GM18520 (cell line): ENCODE data around the gene ATP6V0E1.

Experiments used
- ATAC-seq: cut with Tn5 transposase; IDR thresholded peaks from one replicate; pipeline ENCODE4 v1.9.1; 2021; ENCODE audit not compliant: unreplicated experiment

Gene ATP6V0E1

DNA sequence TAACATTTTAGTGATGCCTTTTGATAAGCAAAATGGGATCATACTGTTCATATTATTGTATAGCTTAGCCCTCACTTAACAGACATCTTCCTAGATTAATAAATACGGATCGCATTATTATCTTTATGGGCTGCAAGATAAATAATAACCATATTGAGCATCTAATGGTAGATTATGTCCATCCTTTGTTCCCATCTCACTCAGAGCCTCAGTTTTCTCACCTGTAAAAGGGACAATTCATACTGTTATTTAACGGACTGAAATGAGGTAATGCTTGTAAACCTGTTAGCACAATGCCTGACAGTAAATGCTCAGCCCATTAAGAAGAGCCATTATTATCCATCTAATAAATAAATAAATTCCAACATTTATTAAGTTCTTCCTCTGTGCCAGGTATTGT is 27.3 kb upstream of the ATP6V0E1 start:
- ATAC-seq = no peak

- no peak for ATAC-seq
Measured at GRCh38 chr5:172956936-172957335, 26.6 kb upstream of the ATP6V0E1 start.

GRCh38 chr5:172957458-172957857 is 26.1 kb upstream of the ATP6V0E1 start:
- no peak for ATAC-seq

GRCh38 chr5:172958331-172959046 is 25.1 kb upstream of the ATP6V0E1 start:
- peak; percentile 26 for ATAC-seq

- ATAC-seq = no peak
Measured at GRCh38 chr5:172959824-172960799, 23.5 kb upstream of the ATP6V0E1 start.

GRCh38 chr5:172969921-172970320 is 13.7 kb upstream of the ATP6V0E1 start:
- ATAC-seq = no peak

DNA sequence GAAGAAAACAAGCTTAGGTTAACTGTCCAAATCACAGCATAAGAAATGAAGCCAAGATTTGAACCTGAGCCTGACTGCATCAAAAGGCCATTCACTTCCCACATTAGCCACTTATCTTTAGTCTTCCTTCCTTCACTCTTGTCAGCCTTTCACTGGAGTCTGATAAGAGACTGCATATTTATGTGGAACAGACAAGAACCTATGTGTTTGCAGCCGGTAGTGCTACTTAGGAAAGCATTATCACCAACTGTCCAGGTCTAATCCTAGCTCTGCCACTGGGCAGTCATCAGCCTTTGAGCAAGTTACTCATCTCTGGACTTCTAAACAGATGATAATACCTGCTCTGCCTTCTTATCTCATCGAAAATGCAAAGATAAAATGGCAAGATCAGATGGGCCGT is 12.1 kb upstream of the ATP6V0E1 start:
- no peak for ATAC-seq

GRCh38 chr5:172972552-172972951 is 11.0 kb upstream of the ATP6V0E1 start:
- ATAC-seq = no peak

DNA sequence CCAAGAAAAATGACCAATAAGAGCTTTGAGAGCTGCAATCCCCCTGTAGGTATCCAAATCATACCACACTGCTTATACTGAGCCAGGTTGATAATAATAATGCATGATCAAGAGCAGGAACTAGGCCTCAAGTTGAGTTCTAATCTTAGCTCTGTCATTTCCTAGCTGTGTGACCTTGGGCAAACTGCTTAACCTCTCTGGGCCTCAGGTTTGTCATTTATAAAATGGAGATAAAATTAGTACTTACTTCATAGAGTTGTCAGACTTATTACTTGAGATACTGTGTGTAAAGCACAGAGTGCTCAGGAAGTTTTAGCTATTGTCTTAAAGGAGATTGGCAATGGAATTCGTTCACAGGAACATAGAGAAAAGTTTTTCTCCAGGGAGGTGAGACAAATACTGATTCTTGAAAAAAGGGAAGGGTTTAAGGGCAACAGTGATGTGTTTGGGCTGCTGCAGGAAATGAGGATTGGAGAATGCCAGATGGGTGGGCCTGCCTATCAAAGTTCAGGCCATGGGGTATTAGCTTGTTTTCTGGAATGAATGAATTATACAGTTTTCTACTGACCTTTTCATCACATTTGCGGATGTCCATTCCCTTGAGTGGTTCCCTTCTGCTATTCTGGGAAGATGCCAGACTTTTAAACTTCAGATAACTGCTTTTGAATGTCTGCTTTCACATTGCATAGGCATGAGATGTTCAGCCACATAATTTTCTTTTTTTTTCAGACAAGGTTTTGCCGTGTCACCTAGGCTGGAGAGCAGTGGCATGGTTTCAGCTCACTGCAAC is 10.2 kb upstream of the ATP6V0E1 start:
- no peak for ATAC-seq

DNA sequence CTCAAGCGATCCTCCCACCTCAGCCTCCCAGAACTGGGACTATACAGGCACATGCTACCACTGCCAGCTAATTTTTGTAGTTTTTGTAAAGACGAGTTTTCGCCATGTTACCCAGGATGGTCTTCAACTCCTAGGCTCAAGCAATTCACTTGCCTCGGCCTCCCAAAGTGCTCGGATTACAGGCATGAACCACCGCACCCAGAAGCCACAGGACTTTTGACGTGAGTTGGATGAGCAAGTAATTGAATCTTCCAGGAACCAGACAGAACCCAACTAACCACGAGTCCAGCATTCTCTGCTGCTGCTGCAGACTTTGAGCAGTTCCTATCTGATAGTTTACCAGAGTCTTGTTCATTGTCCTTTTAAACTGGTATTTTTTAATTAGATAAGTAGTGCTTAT is 9.6 kb upstream of the ATP6V0E1 start:
- no peak for ATAC-seq

DNA sequence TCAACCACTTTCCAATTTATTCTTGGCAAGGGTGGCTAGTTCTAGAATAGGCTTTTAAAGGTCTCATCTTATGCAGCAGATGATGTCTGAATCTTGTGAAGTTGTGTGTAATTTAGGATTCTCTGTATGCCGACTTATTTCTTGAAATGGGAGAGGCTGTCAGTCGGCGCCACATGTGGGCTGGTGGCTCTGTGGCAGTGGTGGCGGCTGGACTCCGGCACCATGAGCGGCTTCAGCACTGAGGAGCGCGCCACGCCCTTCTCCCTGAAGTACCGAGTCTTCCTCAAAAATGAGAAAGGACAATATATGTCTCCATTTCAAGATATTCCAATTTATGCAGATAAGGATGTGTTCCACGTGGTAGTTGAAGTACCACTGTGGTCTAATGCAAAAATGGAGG is 8.3 kb upstream of the ATP6V0E1 start:
- ATAC-seq = no peak

DNA sequence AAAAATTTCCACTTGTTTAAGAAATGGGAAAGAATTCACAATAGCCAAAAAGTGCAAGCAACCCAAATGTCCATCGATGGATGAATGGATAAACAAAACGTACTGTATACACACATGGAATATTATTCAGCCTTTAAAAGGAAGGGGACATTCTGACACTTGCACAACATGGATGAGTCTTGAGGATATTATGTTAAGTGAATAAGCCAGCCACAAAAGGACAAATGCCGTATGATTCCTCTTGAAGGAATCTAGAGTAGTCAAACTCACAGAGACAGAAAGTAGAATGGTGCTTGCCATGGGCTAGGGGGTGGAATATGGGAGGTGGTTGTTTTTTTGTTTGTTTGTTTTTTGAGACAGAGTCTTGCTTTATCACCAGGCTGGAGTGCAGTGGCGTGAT is 3.8 kb upstream of the ATP6V0E1 start:
- no peak for ATAC-seq

- ATAC-seq = no peak
Measured at GRCh38 chr5:172981931-172982330, 1.6 kb upstream of the ATP6V0E1 start.

GRCh38 chr5:172984244-172984953 is 828 bp downstream of the ATP6V0E1 start:
- ATAC-seq = peak; percentile 38

- no peak for ATAC-seq
Measured at GRCh38 chr5:172985596-172985995, 2.0 kb downstream of the ATP6V0E1 start.

- no peak for ATAC-seq
Measured at GRCh38 chr5:172988276-172988675, 4.7 kb downstream of the ATP6V0E1 start.

DNA sequence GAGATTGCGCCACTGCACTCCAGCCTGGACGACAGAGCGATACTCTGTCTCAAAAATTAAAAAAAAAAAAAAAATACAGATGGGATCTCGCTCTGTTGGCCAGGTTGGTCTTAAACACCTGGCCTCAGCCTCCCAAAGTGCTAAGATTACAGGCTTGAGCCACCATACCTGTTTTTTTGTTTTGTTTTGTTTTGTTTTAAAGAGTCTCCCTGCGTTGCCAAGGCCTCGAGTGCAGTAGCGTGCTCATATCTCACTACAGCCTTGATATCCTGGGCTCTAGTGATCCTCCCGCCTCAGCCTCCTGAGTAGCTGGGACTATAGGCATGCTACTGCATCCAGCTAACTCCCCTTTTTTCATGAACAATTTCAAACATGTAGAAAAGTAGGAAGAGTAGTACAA is 7.2 kb downstream of the ATP6V0E1 start:
- ATAC-seq = no peak

- no peak for ATAC-seq
Measured at GRCh38 chr5:172994405-172994804, 10.8 kb downstream of the ATP6V0E1 start.

DNA sequence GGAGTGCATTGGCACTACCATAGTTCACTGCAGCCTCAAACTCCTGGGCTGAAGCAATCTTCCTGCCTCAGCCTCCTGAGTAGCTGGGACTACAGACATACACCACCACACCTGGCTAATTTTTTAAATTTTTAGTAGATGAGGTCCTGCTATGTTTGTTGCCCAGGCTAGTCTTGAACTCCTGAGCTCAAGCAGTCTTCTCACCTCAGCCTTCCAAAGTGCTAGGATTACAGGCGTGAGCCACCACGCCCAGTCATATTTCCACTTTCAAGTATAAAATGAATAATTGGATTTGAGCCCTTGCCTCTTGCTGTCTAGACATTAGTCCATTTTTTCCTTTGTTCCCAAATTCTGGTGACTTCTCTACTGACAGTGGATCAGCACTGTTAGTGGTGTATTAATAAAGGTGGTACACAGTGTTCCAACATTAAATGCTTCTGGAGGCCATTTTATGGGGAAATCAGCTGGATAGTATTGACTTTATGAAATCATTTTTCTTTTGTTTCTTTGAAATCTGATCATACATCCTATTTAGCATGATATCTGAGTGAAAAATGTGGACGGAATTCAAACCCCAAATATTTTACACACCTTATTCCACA is 15.9 kb downstream of the ATP6V0E1 start:
- ATAC-seq = no peak

DNA sequence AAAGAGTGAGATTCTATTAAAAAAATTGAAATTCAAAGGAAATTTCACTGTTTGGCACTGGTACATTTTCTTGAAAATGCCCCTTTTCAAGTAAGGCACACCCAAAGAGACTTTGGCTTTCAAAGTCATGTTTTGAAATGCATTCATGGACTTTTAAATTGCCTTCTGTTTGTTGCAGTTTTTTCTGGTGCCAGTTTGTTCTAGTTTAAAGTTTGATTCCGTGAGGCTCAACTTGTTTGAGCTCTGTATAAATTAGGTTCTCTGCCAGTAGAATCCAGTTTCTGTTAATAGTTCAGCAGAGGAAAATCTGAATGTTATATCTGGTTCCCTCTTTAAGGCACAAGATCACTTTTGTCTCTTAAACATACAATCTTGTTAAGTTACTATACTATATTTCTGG is 16.4 kb downstream of the ATP6V0E1 start:
- no peak for ATAC-seq
